PC-3 (cell line): ENCODE measurements around the gene XIRP2. TPM values are rescaled to one million over a fixed set of nuclear protein-coding genes. Genes with fewer than 3 reads are reported as not detected.

Experiments used
- ATAC-seq: fragments of 200-7000 bp; cut with Tn5 transposase; 2 replicates; pipeline ENCODE4 v1.9.1; 2020; ENCODE audit warnings: mild to moderate bottlenecking, moderate library complexity
- BruUV-seq: library from RNA; stranded (reverse); fragments of 400-500 nt; replicated peaks from 2 replicates; lab custom pipeline; 2021; lab: Mats Ljungman, UMichigan
- CTCF ChIA-PET: fragments of 300-600 bp; sonication (Branson Sonifier 250); formaldehyde crosslinking; loops from one replicate; lab custom pipeline; 2022; ENCODE audit warnings: antibody characterized with exemption; lab: Charles Lee
- POLR2A ChIA-PET: fragments of 300-600 bp; sonication (Branson Sonifier 250); formaldehyde crosslinking; loops from one replicate; lab custom pipeline; 2022; ENCODE audit warnings: antibody characterized with exemption; ENCODE audit not compliant: unreplicated experiment; lab: Charles Lee
- DNase-seq: peaks from one replicate; pipeline ENCODE4 v3.0.0-alpha.2; 2015
- H2AFZ ChIP-seq: fragments of 300-600 bp; sonication (generic); 2 replicates; pipeline ENCODE4 v1.6.0; 2016; ENCODE audit warnings: antibody characterized with exemption, low read length
- H3F3A ChIP-seq: fragments of 300-600 bp; sonication (generic); one replicate; pipeline ENCODE4 v1.6.0; 2017; ENCODE audit warnings: antibody characterized with exemption, low read length, control low read depth, mild to moderate bottlenecking; ENCODE audit not compliant: unreplicated experiment
- H3K27ac ChIP-seq: fragments of 300-600 bp; sonication (generic); 2 replicates; pipeline ENCODE4 v1.5.1; 2016; ENCODE audit warnings: mild to moderate bottlenecking, low read length
- H3K27me3 ChIP-seq: fragments of 300-600 bp; sonication (generic); 2 replicates; pipeline ENCODE4 v1.6.1; 2016; ENCODE audit warnings: low read length, mixed read lengths
- H3K36me3 ChIP-seq: fragments of 300-600 bp; sonication (generic); 2 replicates; pipeline ENCODE4 v1.6.1; 2016; ENCODE audit warnings: low read depth, mixed run types, low read length, mixed read lengths
- H3K4me1 ChIP-seq: fragments of 300-600 bp; sonication (generic); 2 replicates; pipeline ENCODE4 v1.5.1; 2016; ENCODE audit warnings: low read length; ENCODE audit not compliant: insufficient read depth
- H3K4me2 ChIP-seq: fragments of 300-600 bp; sonication (generic); 2 replicates; pipeline ENCODE4 v1.6.0; 2016; ENCODE audit warnings: low read length
- H3K4me3 ChIP-seq: fragments of 300-600 bp; sonication (generic); 2 replicates; pipeline ENCODE4 v1.5.1; 2016; ENCODE audit warnings: mild to moderate bottlenecking, low read length, mixed read lengths
- H3K79me2 ChIP-seq: fragments of 300-600 bp; sonication (generic); 2 replicates; pipeline ENCODE4 v1.6.1; 2017; ENCODE audit warnings: low read length, mixed read lengths
- H3K9ac ChIP-seq: fragments of 300-600 bp; sonication (generic); 2 replicates; pipeline ENCODE4 v1.6.0; 2016; ENCODE audit warnings: mild to moderate bottlenecking, low read length
- H3K9me2 ChIP-seq: fragments of 300-600 bp; sonication (generic); replicated peaks from 2 replicates; pipeline ENCODE4 v1.6.1; 2016; ENCODE audit warnings: mixed run types, low read length, mixed read lengths
- H3K9me3 ChIP-seq: fragments of 300-600 bp; sonication (generic); 2 replicates; pipeline ENCODE4 v1.6.1; 2016; ENCODE audit warnings: low read length, mixed read lengths
- H4K20me1 ChIP-seq: fragments of 300-600 bp; sonication (generic); 2 replicates; pipeline ENCODE4 v1.6.1; 2016; ENCODE audit warnings: low read length, mixed read lengths
- EZH2 ChIP-seq: fragments of 300-600 bp; sonication (generic); IDR thresholded peaks from one replicate; pipeline ENCODE4 v1.6.1; 2017; ENCODE audit warnings: antibody characterized with exemption, mild to moderate bottlenecking, low read length; ENCODE audit not compliant: unreplicated experiment
- EZH2phosphoT487 ChIP-seq: fragments of 300-600 bp; sonication (generic); IDR thresholded peaks from 2 replicates; pipeline ENCODE4 v1.6.1; 2018; ENCODE audit warnings: mild to moderate bottlenecking, antibody characterized with exemption, low read length, borderline replicate concordance
- intact Hi-C: fragments of 100-400 bp; cut with micrococcal nuclease; formaldehyde crosslinking; loops from 2 replicates; pipeline ENCODE4 v1.9.0; 2023
- total RNA-seq: library from RNA; depleted of rRNA; stranded (reverse); fragments of >200 nt; gene quantifications from 2 replicates; pipeline ENCODE4 v1.2.3, GENCODE V29; 2014
- TF ChIP-seq, protein P1 (sequence below): fragments of 300-600 bp; sonication (generic); conservative IDR thresholded peaks from 2 replicates; pipeline ENCODE4 v1.5.1; 2017; ENCODE audit warnings: antibody characterized with exemption, low read depth, mild to moderate bottlenecking, low read length

The XIRP2 gene
- total RNA-seq, 1 experiment from 2014 or later: 0.11 TPM

DNA sequence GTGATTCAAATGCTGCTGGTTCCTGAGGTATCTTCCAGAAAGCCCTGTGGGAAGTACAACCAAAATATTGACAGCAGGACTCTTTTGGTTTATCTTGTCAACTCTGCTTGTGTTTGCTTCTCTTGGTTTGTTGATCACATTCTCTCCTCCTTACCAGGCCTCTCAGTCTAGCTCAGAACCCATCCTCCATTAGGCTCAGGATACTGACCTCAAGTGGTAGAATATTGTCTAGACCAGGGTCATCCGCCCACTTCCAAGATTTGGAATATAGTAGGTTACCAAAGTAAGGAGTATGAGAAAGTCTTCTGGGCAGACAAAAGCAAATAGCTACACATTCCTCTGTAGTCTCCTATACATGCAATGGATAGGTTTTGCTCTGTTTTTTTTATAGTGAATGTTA is 56.6 kb downstream of the XIRP2 start:
- Histone ChIP-seq H3K79me2 (no peaks in the 10 kb centered on the region), H3F3A (no peaks in the 10 kb centered on the region), H2AFZ (no peak overlapping the region), H3K4me1 (no peaks in the 10 kb centered on the region), H4K20me1 (no peaks in the 10 kb centered on the region), H3K36me3 (no peaks in the 10 kb centered on the region), H3K9me3 (no peaks in the 10 kb centered on the region), H3K27me3 (no peaks in the 10 kb centered on the region), H3K4me2 (no peak overlapping the region), H3K27ac (no peak overlapping the region), H3K4me3 (no peak overlapping the region), H3K9ac (no peak overlapping the region), H3K9me2 (no peaks in the 10 kb centered on the region)
- BruUV-seq: no TSS peak
- intact Hi-C loops: no loop called here
- TF ChIP-seq EZH2 (no peak), EZH2phosphoT487 (no peak)
- TF ChIP-seq, protein P1, sequence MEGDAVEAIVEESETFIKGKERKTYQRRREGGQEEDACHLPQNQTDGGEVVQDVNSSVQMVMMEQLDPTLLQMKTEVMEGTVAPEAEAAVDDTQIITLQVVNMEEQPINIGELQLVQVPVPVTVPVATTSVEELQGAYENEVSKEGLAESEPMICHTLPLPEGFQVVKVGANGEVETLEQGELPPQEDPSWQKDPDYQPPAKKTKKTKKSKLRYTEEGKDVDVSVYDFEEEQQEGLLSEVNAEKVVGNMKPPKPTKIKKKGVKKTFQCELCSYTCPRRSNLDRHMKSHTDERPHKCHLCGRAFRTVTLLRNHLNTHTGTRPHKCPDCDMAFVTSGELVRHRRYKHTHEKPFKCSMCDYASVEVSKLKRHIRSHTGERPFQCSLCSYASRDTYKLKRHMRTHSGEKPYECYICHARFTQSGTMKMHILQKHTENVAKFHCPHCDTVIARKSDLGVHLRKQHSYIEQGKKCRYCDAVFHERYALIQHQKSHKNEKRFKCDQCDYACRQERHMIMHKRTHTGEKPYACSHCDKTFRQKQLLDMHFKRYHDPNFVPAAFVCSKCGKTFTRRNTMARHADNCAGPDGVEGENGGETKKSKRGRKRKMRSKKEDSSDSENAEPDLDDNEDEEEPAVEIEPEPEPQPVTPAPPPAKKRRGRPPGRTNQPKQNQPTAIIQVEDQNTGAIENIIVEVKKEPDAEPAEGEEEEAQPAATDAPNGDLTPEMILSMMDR: peak; percentile 15; the same call in 1 of the 2 replicates
- no peak for DNase-seq
- no peak; the same call in 1 of the 2 replicates for ATAC-seq
- ChIA-PET POLR2A (no interaction called here), CTCF (interaction anchor here (0.6 kb wide), 1 partner anchor 32 kb away, joined by 3 read pairs; no protein-coding TSS in a partner anchor)

DNA sequence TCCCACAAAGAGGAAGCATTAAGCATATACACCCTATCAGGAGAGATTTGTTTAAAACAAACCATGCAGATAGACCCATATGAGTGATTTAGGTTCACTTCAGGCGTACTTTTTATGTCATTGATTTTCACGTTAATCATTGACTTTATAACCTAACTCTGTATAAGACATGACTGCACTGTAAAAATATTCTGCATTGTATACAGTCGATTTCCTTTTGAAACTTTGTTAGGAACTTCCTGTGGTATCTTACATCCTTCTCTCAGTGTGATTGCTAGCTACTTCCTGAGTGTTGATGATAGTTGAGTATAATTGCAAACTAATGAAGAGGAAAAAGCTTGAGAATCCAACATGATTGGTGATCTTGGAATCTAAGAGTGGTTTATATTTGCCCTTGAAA is 69.4 kb downstream of the XIRP2 start:
- DNase-seq (no peak), ATAC-seq (no peak)
- no peaks in the 10 kb centered on the region for H4K20me1 ChIP-seq
- no peak overlapping the region for H3K27ac ChIP-seq
- H3K27me3 ChIP-seq: no peaks in the 10 kb centered on the region
- no peaks in the 10 kb centered on the region for H3F3A ChIP-seq
- ChIA-PET CTCF (no interaction called here), POLR2A (no interaction called here)
- H3K4me2 ChIP-seq: no peak overlapping the region
- H3K36me3 ChIP-seq: no peaks in the 10 kb centered on the region
- H3K4me3 ChIP-seq: no peak overlapping the region
- no peak overlapping the region for H3K9ac ChIP-seq
- TF ChIP-seq, protein P1: no peak
- TF ChIP-seq EZH2phosphoT487 (no peak), EZH2 (no peak)
- H2AFZ ChIP-seq: no peak overlapping the region
- no peaks in the 10 kb centered on the region for H3K9me2 ChIP-seq
- no TSS peak for BruUV-seq
- H3K9me3 ChIP-seq: no peaks in the 10 kb centered on the region
- no peaks in the 10 kb centered on the region for H3K4me1 ChIP-seq
- no peaks in the 10 kb centered on the region for H3K79me2 ChIP-seq
- intact Hi-C loops: no loop called here

DNA sequence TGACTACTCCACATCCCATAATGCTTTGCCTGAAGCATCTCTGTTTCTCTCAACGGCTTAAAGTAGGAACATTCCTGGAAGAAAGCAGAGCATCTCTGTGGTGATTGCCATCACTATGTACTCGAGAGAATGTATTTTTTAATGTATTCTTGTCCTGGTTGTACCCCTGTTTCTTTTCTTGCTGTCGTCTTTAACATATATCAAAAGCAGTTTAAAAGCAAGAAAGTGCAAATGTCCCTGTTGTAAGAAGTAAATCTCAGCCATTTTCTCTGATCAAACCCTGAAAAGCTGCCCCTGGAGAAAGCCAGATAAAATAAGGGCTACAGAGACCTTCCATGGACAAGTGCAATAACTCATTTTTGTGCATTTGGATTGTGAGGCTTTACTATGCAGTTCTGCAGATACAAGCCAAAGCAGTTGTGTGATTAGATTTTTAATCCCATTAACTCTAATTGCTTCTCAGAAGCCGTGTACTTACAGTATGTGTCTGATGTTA is 70.8 kb downstream of the XIRP2 start:
- Histone ChIP-seq H3K79me2 (no peaks in the 10 kb centered on the region), H3K27me3 (no peaks in the 10 kb centered on the region), H3K36me3 (no peaks in the 10 kb centered on the region), H3K4me3 (no peak overlapping the region), H3K9me3 (no peaks in the 10 kb centered on the region), H3K4me2 (no peak overlapping the region), H3K9me2 (no peaks in the 10 kb centered on the region), H3K9ac (no peak overlapping the region), H4K20me1 (no peaks in the 10 kb centered on the region), H2AFZ (0 out of 2 replicates have a peak overlapping the region, but pooled peaks have one; percentile 2), H3F3A (no peaks in the 10 kb centered on the region), H3K4me1 (no peaks in the 10 kb centered on the region), H3K27ac (no peak overlapping the region)
- intact Hi-C loops: no loop called here
- BruUV-seq: no TSS peak
- no peak for ATAC-seq
- POLR2A ChIA-PET: no interaction called here
- TF ChIP-seq EZH2: no peak
- no peak for TF ChIP-seq EZH2phosphoT487
- CTCF ChIA-PET: no interaction called here
- no peak for DNase-seq
